ENCODE results near the gene LMNTD1.

Gene LMNTD1

DNA sequence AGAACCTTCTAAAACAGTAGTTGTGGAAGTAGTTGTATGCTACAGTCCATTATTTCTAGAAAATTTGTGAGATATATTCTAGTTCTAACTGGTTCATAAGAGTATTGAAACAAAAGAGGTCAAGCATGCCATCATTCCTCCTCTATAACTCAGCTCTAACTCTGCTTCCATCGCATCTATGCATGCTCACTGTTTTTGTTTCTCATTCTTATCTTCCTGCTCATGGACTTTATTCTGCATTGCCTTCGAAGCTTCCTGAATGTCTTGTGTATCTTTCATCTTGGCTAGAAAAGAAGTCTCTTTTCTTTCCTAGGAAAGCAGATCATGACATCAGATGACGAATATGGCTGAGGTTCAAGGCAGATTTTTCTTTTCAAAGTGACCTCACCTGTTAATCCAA is 402 bp downstream of the LMNTD1 start:
- DNase-seq (ENCODE audit: low read depth in 3 of 3), result no peak

DNA sequence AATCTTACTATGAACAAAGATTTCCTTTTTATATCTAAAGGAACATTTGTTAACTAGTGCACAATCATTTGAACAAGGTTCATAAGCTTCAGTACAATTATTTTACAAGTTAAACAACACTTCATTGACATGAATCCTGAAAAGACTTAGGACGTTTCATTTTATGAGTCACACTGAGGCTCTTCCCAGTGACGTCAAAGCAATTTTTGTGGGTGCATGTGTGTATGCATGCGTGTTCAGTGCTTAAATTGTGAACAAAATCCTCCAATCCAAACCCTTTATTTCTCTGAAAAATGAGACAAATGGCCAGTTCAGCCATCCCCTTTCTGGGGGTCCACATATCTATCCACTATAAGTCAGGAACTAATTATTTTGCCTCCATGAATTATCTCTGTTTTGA is 2.9 kb downstream of the LMNTD1 start:
- no peak for DNase-seq (ENCODE audit: low read depth in 3 of 3)

DNA sequence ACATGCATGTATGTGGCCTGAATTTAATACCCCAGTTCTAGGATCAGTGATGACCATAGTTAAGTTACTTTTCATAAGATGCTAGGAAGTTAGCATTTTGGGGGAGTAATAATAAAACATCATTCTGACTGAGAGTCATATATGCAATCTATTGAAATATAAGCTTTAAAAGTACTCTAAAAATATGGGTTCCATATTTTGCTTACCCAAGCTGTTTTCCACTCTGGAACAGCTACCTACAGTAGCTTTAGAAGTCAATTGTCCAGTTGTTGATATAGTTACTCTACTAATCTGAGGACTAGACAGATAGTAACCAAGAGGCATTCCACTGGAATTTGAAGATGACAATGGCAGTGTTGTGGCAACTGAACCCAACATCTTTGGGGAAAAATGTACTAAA is 4.0 kb downstream of the LMNTD1 start:
- DNase-seq (ENCODE audit: low read depth in 3 of 3), result no peak

DNA sequence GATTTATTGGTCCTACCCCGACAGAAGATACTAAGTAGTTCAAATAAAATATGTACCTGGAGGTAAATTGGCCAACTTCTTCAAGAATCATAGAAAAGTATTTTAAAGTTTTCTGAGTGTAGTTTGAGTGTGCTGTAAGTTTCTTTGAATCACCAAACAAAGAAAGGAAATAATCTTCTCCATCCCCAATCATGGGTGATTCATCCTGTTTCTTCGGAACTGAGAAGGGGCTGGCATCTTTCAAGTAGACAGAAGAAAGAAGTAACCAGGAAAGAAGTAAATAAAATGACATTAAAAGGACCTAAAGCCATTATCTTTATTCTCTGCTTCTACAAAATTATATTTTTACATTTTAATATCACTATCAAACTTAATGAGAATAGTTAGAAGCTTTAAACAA is 6.8 kb downstream of the LMNTD1 start:
- DNase-seq (ENCODE audit: low read depth in 3 of 3), result no peak

DNA sequence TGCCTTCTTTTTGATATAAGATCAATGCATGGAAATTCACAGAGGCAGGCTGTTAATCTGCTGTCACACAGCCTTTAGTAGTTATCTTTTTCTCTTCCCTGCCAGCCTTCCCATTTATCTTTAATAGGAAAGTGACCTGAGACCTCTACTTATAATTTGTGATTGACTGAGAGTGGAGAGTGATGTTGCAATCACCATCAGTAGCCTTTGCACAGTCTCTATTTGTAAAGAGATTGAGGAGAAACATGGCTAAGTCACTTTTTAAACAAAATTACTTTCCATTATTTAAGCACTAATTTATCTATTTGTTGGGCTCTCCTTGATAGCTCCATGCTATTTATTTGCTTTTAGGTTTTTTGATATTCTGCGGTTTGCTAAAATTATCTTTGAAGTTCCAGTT is 19.9 kb downstream of the LMNTD1 start:
- no peak for DNase-seq (ENCODE audit: low read depth in 3 of 3)

DNA sequence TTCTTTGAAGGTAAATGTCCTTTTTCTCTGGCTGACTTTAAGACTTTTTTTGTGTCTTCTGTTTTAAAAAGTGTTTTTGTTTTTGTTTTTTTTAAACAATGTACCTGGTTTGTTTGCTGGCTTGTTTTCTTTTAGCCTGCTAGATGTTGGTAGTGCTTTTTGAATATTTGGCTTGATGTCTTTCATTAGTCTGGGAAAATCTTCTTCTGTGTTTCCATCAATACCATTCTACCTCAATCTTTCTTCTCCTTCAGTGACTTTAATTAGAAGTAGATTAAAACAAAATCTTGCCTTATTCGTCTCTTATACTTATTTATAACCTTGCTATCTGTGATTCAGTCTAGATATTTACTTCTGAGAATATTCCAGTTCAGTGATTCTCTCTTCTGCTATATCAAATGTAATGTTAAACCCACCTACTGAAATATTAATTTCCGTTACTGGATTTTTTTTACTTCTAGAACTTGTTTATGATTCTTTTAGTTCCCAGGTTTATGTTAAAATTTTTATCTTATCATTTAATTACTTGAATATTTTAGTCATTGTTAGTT is 21.5 kb downstream of the LMNTD1 start:
- DNase-seq (ENCODE audit: low read depth in 3 of 3), result no peak

DNA sequence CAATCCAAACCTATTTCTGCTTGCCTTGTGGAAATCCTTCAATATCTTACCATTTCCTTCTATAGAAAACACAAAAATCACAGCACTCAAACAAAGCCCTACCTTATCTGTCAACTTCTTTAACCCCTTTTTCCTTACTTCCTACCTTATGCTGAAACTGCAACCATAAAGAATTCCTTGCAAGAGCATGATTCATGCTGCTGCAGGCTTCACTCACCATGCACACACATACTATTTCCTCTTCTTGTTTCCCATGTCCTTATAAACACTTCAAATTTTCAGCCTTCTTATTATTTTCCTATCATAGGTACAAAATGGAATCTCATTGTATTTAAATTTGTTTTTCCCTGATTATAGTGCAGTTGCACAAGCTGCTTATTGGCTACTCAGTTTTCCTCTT is 23.3 kb downstream of the LMNTD1 start:
- DNase-seq (ENCODE audit: low read depth in 3 of 3), result no peak

DNA sequence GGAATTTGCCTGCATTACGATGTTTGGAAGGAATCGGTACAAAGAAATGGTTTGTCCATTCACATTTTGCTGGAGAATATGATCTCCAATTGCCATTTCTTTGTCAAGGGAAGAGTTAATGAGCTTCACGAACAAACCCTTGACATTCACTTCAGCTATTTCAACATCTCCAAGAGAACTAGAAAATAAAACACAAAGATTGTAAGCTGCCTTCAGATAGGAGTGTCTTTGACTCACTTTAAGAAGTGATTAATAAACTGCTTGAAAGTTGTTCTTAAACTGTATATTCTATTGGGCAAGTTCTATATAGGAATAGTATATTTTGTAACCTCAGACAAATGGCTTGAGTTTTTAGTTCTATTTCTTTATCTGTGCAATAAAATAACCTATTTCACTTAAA is 26.3 kb downstream of the LMNTD1 start:
- no peak for DNase-seq (ENCODE audit: low read depth in 3 of 3)

DNA sequence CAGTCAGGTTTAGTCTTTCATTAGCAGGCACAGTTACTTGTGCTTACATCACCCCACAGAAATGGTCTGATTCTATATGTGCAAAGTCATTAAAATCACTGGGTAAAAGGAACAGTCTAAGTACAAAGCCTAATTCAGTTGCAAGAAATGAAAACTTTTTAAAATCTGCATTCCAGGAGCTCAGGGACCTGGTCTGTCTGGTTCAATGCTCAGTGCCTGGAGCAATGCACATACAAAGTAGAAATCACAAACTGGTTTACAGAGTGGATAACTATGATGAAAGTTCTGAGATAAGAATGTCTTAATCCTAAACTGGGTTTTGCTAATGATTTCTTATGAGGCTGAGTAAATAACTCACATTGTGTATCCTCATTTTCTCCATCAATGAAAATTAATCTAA is 28.7 kb downstream of the LMNTD1 start:
- no peak for DNase-seq (ENCODE audit: low read depth in 3 of 3)

DNA sequence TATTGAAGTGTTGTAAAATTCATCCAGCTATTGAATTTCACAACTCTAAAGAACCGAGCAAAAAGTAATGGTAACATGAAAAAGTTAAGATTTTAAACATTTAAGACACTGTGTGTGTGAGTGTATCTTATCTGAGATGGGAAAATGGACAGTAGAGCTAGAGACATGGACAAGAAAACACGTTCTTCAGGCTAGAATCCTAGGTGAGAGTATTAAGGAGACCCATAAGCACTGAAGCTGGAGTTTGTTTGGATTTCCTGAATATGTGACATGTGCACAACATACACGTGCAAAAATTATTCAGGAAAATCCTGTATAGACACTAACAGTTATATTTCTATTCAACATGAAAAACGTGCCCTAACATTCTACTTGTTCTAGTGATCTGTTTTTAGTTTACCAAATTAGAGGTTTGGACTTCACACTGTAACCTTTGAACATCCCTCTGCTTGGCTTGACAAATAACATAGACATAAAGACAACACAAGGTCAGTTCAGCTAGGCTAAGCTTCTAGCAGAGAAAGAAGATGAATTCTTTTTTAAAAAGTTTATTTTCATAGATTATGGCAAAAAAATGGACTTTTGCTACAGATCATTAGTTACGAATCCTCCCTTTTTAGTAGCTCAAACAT is 31.3 kb downstream of the LMNTD1 start:
- DNase-seq (ENCODE audit: low read depth in 3 of 3), result no peak

DNA sequence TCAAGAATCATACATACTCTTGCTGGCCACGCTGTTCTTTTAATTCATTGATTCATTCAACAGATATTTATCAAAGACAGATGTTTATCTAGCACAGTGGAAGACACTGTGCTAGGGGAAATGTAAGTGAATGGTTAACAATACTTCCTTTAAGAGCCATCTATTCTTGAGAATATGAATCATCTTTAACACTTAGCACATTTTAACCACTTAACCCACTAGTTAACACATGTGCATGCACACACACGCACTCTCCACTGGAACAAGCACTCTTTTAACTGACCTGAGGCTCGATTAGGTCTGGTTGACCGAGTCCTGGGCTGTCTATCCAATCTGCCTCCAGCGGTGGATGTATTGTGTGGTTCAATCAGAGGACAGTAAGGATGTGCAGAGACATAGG is 34.6 kb downstream of the LMNTD1 start:
- no peak for DNase-seq (ENCODE audit: low read depth in 3 of 3)

DNA sequence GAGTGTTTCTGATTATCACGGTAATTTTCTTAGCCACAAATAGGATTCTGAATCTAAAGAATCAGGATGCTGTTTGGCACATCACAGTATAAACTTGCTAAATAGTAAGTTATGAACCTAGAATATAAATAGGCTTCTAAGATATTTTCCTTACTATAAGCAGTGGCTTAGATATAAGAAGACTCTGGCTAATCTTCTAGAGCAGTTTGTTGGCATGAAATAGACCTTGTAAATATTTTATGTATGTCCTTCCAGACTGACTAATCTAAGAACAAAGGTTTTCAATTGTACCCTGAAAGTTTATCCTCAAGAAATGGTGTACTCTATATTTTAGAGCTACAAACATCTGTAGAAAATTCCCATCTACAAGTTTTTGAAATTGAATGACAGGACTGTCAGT is 48.3 kb downstream of the LMNTD1 start:
- no peak for DNase-seq (ENCODE audit: low read depth in 3 of 3)

DNA sequence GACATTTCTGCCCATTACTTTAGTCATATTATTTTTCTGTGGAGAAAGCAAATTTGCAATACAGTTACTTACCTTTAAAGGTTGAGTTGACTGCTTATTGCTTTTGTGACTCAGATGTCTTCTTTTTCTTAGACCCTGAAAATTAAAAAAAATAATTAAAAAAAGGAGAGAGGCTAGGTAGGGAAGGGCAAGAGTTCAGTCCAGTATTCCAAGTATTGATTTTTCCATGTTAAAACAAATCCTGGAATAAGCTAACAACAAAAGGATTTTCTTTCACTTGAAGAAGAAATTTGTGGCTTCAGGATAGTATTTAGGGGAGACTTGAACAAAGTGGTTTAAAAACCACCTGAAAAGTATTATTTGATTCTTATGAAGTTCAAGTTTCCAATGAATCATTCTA is 49.4 kb downstream of the LMNTD1 start:
- no peak for DNase-seq (ENCODE audit: low read depth in 3 of 3)

DNA sequence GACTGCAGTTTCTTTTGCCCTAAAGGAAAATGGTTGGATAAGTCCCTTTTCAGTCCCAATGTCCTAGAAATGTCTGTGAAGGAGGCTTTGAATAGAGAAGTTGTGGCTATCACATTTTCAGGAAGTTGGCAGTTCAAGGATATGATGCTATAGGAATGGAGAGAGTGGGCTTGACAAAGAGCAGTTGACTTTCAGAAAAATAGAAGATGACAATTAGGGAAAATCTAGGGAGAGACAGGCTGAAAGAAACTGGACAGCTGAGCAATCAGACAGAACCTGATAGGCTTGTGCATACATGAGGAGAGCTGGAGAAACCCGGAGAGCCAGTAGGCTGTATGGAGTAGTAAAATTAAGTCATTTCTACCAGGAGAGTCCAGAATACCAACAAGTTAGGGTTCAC is 50.5 kb downstream of the LMNTD1 start:
- no peak for DNase-seq (ENCODE audit: low read depth in 3 of 3)

DNA sequence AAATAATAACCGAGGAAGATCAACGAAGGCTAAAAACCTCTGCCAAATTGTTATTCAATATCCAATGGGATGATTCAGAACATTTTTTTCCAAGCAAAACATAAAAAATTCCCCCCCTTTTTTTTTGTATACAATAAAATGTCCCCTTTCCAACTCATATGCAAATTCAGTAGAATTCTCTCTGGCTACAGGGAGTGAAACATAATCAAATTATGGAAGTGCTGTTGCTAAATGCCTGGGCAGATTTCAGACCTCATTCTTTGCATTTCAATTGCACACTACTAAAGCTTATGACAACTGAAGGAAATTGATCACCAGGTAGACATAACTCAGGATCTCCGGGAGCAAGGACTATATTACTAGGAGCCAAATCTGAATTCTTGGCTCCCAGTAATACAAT is 51.0 kb downstream of the LMNTD1 start:
- DNase-seq (ENCODE audit: low read depth in 3 of 3), result no peak

DNA sequence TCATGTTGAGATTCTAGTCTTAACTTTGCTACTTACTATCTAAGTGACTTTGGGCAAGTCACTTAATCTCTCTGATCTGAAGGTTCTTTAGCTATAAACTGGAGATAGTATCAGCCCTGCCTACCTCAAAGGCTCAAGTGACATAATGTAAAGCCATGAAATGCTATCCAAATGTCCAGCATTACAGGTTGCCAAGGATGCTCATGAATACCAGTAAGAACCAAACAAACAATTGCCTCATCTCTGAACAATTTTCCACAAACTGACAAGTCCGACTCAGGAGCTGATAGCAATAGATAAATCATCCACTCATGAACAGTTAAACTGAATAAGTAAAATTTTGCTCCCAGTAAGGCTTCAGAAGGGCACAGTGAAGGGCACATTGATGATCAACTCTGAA is 51.5 kb downstream of the LMNTD1 start:
- DNase-seq (ENCODE audit: low read depth in 3 of 3), result no peak

DNA sequence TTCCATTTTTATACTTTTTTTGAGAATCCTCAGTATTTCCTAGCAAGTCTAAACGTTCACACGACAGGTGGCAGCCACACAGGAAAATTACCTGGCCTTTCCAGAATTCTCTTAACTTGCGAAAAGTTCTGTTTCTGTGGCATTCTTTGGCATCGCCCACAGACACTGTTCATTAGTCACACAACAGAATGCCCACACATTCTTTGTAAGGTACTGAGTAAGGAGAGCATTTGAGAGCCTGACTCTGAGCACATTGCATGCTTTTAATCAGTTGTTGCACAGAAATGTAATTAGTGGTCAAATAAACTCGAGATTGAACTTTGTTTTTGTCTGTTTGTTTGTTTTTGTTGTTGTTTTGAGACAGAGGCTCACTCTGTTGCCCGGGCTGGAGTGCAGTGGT is 52.4 kb downstream of the LMNTD1 start:
- DNase-seq (ENCODE audit: low read depth in 3 of 3), result no peak

DNA sequence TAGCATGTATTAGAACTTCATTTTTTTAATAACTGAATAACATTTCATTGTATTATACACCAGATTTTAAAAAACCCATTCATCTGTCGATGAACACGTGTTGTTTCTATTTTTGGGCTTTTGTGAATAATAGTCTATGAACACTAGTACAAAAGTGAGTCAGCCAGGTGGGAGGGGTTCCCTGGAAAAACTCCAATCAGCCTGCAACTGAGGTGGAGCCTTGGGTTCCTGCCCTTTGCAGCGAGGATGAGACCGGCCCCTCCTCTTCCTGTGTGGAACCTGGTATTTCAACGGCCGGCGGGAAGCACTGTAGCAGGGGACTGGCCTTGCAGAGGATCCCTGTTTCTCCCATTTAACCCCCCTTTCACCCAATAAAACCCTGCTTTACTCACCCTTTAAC is 56.1 kb downstream of the LMNTD1 start:
- no peak for DNase-seq (ENCODE audit: low read depth in 3 of 3)

DNA sequence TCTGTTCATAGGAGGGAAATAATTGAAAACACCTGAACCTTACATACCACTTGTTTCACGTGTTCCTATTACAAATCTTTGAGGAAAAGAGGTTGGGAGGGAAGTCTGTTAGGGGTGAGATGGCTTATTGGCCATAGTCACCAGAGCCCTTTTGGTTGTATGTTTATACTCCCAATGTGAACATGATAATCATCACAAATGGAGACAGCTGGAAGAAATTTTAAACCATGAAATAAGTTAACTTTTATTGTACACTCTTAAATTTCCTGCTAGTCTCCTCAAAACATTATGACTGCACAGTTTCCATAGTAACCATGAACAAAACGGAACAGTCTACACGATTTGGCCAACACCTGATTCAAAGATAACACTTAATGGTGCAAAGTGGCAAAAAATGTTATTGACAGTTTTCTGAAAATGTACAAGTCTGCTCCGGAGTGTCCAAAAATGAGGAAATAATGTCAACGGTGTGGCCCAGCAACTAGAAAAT is 56.9 kb downstream of the LMNTD1 start:
- DNase-seq (ENCODE audit: low read depth in 3 of 3), result no peak

DNA sequence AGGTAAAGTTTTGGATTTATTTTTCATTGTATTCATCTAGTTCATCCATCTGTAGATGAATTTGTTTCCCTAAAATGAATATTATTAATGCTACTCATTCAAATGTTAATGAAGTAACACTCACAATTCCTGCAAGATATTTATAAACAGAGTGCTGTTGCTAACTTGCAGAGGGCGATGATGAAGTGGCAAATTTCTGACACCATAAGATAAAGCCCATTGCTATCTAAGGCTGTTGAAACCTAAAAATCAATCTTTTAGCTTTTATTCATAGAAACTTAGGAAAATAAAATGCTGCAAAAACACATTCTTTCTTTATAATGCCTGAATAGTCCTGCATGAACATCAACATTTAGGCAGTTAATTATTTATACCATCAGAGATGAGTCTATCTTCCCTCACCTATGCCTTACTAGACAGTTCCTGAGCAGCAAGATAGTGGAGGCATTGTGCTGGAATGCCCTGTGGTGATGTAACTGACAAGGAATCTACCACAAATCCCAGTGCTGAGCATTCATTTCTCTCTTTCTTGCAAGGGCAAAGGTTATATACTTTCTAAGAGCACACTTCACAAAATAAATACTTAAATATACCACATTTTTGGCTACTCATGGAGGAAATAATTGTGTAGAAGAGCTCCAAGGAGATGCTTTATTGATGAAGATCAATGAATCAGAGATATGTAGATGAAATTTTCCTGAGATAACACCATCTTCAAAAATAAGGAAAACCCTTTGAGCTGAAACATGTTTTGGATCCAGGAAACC is 57.6 kb downstream of the LMNTD1 start:
- DNase-seq (ENCODE audit: low read depth in 3 of 3), result no peak

DNA sequence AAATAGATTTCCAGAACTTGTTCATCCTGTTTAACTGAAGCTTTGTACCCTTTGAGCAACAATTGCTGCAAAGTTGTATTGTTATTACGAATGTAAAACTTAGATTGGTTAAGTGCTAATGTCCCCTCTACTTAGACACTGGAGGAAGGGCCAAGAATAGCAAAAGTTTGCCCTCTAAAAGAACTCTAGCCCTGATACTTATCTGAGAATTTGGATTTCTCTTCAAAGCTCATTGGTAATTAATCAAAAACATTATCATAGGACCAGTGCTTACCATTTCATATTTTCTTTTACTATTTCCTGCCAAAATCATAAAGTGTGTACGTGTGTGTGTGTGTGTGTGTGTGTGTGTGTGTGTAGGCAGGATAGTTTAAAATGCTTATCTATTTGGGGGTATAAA is 58.2 kb downstream of the LMNTD1 start:
- no peak for DNase-seq (ENCODE audit: low read depth in 3 of 3)

DNA sequence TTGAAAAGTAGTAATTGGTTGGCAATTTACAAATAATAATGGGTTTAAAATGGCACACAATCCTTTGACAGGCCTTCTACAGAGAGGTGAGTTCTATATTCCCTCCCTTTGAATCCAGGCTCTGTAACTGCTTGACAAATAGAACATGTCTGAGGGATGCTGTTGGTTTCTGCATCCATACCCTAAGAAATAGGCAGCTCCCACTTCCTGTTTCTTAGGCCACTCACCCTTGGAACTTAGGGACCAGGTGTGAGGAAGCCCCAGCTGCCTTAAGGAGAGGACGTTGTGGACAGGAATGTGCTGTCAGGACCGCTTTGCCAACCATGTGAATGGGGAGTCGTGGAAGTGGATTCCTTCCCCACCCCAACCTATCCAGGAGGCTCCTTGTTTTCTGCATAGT is 59.4 kb downstream of the LMNTD1 start:
- DNase-seq (ENCODE audit: low read depth in 3 of 3), result no peak
